ENCODE results near the gene CCDC158. TPM values are rescaled to one million over a fixed set of nuclear protein-coding genes. Genes with fewer than 3 reads are reported as not detected.

Gene CCDC158
- total RNA-seq, 2 experiments from 2014 or later, result not detected

DNA sequence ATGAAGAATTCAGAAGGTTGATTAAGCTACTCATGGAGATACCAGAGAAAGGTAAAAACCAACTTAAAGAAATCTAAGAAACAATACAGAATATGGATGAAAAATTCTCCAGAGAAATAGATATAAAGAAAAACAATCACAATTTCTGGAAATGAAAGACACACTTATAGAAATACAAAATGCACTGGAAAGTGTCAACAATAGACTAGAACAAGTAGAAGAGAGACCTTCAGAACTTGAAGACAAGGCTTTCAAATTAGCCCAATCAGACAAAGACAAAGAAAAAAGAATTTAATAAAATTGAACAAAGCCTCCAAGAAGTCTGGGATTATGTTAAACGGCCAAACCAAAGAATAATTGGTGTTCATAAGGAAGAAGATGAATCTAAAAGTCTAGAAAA is 104.8 kb downstream of the CCDC158 start:
- H3K4me3 Mint-ChIP-seq, result no peak overlapping the region
- peaks cover 4% of the 10 kb centered on the region for H3K36me3 Mint-ChIP-seq (ENCODE audit: low read depth)
- H3K4me1 Mint-ChIP-seq (ENCODE audit: low read depth), result no peaks in the 10 kb centered on the region
- peaks cover 24% of the 10 kb centered on the region for H3K9me3 Mint-ChIP-seq
- H3K27me3 Mint-ChIP-seq (ENCODE audit: low read depth), result peaks cover 13% of the 10 kb centered on the region
- H3K27ac Mint-ChIP-seq, result no peak overlapping the region
- CTCF ChIA-PET, result no interaction called here
- no peak for DNase-seq
- intact Hi-C loops (cut with micrococcal nuclease), result no loop called here

DNA sequence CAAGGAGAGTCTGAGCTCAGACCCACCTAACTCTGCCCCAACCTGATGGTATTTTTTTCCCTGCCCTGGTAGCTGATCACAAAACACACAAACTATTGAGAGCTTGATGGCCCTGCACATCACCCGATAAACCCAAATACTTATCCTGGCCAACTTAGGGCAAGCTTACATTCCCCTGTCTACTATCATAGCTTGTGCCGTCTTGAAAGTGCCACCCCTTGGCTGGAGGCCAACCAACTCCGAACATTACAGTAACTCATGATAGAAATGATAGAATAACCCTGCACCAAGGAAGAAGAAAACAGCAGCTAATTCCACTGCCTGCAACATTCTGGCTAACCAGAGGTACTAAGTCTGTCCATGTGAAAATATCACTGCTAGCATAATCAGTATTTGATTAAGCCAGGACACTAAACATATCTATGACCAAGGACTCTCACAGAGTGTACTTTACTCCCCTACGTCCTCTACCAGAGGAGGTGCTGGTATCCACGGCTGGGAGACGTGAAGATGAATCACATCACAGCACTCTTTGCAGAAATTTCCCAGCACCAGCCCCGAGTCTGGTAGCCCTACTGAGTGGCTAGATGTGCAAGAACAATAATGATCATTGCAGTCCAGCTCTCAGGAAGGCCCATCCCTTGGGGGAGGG is 105.5 kb downstream of the CCDC158 start:
- no peak for DNase-seq
- Mint-ChIP-seq H3K36me3 (ENCODE audit: low read depth) (peaks cover 4% of the 10 kb centered on the region), H3K9me3 (peaks cover 19% of the 10 kb centered on the region), H3K27ac (no peak overlapping the region), H3K27me3 (ENCODE audit: low read depth) (peaks cover 11% of the 10 kb centered on the region), H3K4me1 (ENCODE audit: low read depth) (no peaks in the 10 kb centered on the region), H3K4me3 (no peak overlapping the region)
- CTCF ChIA-PET, result no interaction called here
- intact Hi-C loops (cut with micrococcal nuclease), result no loop called here

DNA sequence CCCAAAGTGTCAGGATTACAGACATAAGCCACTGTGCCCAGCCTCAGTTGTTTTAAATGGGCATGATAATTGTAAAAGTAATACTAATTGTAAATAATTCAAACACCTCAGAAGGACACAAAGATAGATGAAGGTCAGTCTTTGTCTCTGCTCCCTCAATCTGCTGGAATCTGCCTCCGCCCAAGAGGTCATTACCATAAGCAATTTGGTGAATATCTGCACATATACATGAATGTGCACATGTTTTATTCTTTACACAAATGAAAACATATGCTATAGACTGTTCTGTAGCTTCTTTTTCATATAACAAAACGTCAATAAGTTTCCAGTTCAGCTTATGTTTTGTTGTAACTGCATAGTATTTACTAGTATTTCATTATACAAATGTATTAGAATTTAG is 107.4 kb downstream of the CCDC158 start:
- no peak for DNase-seq
- Mint-ChIP-seq H3K36me3 (ENCODE audit: low read depth) (peaks cover 4% of the 10 kb centered on the region), H3K27me3 (ENCODE audit: low read depth) (peaks cover 11% of the 10 kb centered on the region), H3K27ac (no peak overlapping the region), H3K4me1 (ENCODE audit: low read depth) (no peaks in the 10 kb centered on the region), H3K9me3 (peaks cover 12% of the 10 kb centered on the region), H3K4me3 (no peak overlapping the region)
- CTCF ChIA-PET, result interaction anchor here (0.7 kb wide), 1 partner anchor 64 kb away, joined by 3 read pairs; no protein-coding TSS in a partner anchor
- intact Hi-C loops (cut with micrococcal nuclease), result no loop called here

DNA sequence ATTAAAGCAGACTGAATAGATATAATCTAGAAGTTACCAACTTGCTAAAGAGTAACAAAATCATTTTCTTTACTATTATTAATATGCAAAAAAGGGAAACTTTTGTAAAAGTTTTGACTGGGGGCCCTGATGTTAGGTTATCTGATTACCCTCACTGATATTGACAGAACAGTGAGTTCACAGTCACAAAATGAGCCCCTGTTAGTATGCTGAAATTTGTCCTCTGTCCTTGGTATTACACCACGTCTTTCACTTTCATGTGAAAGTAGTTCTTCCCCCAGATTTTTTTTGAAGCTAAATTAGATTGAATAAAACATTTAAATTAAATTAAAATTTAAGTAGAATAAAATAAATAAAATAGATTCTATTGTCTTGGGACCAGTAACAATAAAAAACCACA is 108.5 kb downstream of the CCDC158 start:
- no peak overlapping the region for H3K4me3 Mint-ChIP-seq
- CTCF ChIA-PET, result no interaction called here
- intact Hi-C loops (cut with micrococcal nuclease), result no loop called here
- H3K36me3 Mint-ChIP-seq (ENCODE audit: low read depth), result peaks cover 4% of the 10 kb centered on the region
- H3K27ac Mint-ChIP-seq, result no peak overlapping the region
- peaks cover 12% of the 10 kb centered on the region for H3K9me3 Mint-ChIP-seq
- no peaks in the 10 kb centered on the region for H3K4me1 Mint-ChIP-seq (ENCODE audit: low read depth)
- DNase-seq, result no peak
- H3K27me3 Mint-ChIP-seq (ENCODE audit: low read depth), result peaks cover 12% of the 10 kb centered on the region

DNA sequence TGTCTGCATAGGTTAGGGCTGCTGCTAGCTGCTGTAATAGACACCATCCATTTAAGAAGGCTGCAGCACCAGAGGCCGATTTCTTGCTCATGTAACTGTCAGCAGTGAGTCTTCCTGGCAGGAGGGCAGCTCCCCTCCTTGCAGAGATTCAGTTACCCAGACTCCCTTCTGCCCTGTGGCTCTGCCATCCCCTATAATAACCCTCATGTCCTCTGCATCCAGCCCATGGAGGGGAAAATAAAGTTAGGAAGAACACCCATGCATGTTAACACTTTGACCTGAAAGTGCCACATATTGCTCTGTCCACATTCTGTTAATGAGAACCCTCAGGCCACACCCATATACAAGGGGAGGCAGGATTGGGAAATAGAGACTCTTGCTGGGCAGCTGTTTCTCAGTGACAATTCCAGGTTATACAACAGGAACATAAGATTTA is 109.0 kb downstream of the CCDC158 start:
- H3K36me3 Mint-ChIP-seq (ENCODE audit: low read depth), result peaks cover 2% of the 10 kb centered on the region
- intact Hi-C loops (cut with micrococcal nuclease), result no loop called here
- no peak for DNase-seq
- no peak overlapping the region for H3K4me3 Mint-ChIP-seq
- no peaks in the 10 kb centered on the region for H3K4me1 Mint-ChIP-seq (ENCODE audit: low read depth)
- H3K27ac Mint-ChIP-seq, result no peak overlapping the region
- H3K27me3 Mint-ChIP-seq (ENCODE audit: low read depth), result peaks cover 9% of the 10 kb centered on the region
- peaks cover 9% of the 10 kb centered on the region for H3K9me3 Mint-ChIP-seq
- CTCF ChIA-PET, result no interaction called here

DNA sequence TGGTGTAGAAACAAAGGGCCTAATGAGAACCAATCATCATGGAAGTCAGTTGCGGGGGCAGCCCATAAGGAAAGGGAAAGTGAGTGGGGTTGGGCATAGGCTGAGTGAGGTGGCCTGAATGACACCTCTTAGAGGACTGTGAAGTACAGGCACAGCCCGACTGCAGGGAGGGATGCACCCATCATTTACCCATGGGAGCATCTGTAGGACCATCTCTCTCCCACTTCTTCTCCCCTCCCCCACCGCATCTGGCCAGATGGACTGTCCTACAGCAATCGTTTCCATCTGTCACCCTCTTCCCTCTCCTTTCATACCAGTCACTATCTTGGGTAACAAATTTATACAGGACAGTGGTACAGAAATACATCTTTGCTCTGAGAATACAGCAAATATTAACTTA is 110.3 kb downstream of the CCDC158 start:
- H3K36me3 Mint-ChIP-seq (ENCODE audit: low read depth), result no peaks in the 10 kb centered on the region
- DNase-seq, result no peak
- H3K4me1 Mint-ChIP-seq (ENCODE audit: low read depth), result no peaks in the 10 kb centered on the region
- intact Hi-C loops (cut with micrococcal nuclease), result no loop called here
- H3K4me3 Mint-ChIP-seq, result no peak overlapping the region
- CTCF ChIA-PET, result no interaction called here
- peaks cover 7% of the 10 kb centered on the region for H3K27me3 Mint-ChIP-seq (ENCODE audit: low read depth)
- H3K9me3 Mint-ChIP-seq, result peaks cover 1% of the 10 kb centered on the region
- no peak overlapping the region for H3K27ac Mint-ChIP-seq

DNA sequence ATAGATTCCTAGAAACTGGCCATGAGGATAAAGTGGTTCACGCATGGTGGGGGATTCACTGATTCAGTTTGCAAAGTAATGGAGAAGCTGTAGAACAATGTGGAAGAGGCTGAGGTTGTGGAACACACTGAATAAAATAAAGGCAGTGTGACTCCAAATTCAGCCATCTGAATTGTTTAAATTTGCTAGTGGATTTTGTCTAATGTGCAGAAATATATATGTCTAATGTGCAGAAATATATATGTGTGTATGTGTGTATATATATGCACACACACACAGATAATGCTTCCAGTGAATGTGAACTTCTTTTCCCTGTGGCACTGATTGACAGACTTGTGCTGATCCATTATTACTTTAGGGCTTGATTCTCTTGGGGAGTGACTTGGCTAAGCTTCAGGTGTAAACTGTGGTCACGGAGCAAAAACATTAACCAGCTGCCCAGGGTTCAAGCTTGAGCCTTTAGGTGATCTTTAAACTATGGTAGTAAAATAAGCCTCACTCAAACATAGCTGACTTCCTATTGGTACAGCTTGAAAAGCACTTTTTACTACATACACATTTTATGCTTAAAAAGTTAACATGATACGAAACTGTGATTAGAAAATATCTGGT is 110.9 kb downstream of the CCDC158 start:
- no peak overlapping the region for H3K4me3 Mint-ChIP-seq
- DNase-seq, result no peak
- peaks cover 4% of the 10 kb centered on the region for H3K27me3 Mint-ChIP-seq (ENCODE audit: low read depth)

DNA sequence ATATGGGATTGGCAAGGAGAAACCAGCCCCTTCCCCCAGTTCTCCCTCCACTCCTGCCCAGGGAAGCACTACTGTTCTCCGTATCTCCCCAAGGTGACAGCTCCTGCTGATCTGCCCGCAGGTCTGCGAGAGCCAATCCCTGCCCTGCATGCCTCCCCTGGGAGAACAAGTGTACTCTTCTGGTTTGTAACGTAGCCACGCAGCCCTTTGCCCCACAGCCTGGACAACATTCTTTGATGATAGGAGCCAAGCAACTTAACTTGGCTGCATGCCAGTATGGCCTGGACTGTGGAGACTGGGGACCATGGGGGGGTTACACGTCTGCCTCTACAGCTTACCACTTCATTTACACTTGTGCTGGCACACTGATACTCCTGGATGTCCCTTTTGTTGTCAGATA is 112.4 kb downstream of the CCDC158 start:
- DNase-seq, result no peak
- Mint-ChIP-seq H3K4me1 (ENCODE audit: low read depth) (peaks cover 11% of the 10 kb centered on the region), H3K27ac (no peak overlapping the region), H3K9me3 (no peaks in the 10 kb centered on the region), H3K27me3 (ENCODE audit: low read depth) (peaks cover 4% of the 10 kb centered on the region), H3K4me3 (no peak overlapping the region), H3K36me3 (ENCODE audit: low read depth) (no peaks in the 10 kb centered on the region)
- intact Hi-C loops (cut with micrococcal nuclease), result loop anchor here (5.0 to 10.0 kb wide), 2 partner anchors 69 to 426 kb away; no protein-coding TSS in a partner anchor
- CTCF ChIA-PET, result no interaction called here

More for the DNA sequence above, 110.9 kb downstream of the CCDC158 start:
- H3K27ac Mint-ChIP-seq, result no peak overlapping the region
- CTCF ChIA-PET, result no interaction called here
- H3K36me3 Mint-ChIP-seq (ENCODE audit: low read depth), result no peaks in the 10 kb centered on the region
- intact Hi-C loops (cut with micrococcal nuclease), result loop anchor here (5.0 to 10.0 kb wide), 2 partner anchors 67 to 425 kb away; no protein-coding TSS in a partner anchor
- no peaks in the 10 kb centered on the region for H3K9me3 Mint-ChIP-seq
- peaks cover 6% of the 10 kb centered on the region for H3K4me1 Mint-ChIP-seq (ENCODE audit: low read depth)

DNA sequence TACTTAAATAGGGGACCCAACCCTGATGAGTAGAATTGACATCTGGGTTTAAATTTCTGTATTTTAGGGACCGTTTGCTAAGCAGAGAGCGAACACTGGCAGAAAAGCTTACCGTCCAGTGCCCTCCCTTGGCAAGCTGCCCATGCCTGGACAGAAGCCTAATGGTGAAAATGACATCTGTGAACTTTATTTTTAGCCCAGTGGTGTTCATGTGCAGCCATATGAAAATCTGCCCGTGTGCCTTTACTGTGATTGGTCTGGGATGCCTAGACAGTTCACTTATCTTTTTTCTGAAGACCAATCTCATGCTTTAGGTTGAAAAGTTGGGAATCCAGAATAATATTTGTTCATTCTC is 113.3 kb downstream of the CCDC158 start:
- no peaks in the 10 kb centered on the region for H3K9me3 Mint-ChIP-seq
- no peak for DNase-seq
- no peak overlapping the region for H3K27ac Mint-ChIP-seq
- CTCF ChIA-PET, result interaction anchor here (1.3 to 2.3 kb wide), 4 partner anchors 27 to 127 kb away, joined by 3 to 15 read pairs (median 6); no protein-coding TSS in a partner anchor
- no peaks in the 10 kb centered on the region for H3K36me3 Mint-ChIP-seq (ENCODE audit: low read depth)
- H3K4me3 Mint-ChIP-seq, result no peak overlapping the region
- peaks cover 11% of the 10 kb centered on the region for H3K4me1 Mint-ChIP-seq (ENCODE audit: low read depth)
- H3K27me3 Mint-ChIP-seq (ENCODE audit: low read depth), result peaks cover 4% of the 10 kb centered on the region
- intact Hi-C loops (cut with micrococcal nuclease), result loop anchor here (2.0 to 10.0 kb wide), 4 partner anchors 70 to 427 kb away; no protein-coding TSS in a partner anchor

DNA sequence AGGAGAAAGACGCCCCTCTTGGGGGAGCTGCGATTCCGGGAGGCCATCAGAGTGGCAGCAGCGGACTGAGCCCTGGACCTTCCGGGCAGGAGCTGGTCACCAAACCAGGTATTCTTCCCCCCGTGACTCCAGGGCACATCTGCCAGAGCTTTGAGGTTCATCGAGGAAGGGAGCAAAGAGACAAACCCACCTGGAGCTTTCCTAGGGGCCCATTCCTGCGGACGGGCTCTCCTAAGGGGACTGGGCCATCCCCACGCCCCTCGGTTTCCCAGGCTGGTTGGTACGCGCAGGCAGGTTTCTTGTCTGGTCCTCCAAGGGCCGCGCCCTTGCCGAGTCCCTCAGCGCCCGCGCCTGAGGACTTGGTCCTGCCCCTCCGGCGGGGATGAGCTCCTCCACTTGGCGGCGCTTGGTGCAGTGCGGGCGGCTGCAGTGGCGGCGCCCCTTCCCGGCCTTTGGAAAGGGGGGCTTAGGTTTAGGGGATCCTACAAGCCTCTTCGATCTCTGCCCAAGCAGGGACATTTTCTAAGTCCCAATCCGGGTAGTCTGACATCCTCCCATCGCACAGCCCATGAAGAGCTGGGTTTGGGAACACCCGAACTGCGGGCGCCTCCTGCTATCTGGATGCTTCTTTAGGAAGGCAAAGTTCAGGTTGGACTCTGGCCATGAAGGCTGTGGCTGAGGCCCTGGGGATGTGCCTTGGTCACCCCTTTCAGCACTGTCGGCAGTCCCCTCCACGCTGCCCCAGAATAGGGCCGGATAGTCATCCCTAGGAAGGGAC is 113.9 kb downstream of the CCDC158 start:
- no peak overlapping the region for H3K27ac Mint-ChIP-seq
- no peaks in the 10 kb centered on the region for H3K9me3 Mint-ChIP-seq
- peaks cover 11% of the 10 kb centered on the region for H3K4me1 Mint-ChIP-seq (ENCODE audit: low read depth)
- intact Hi-C loops (cut with micrococcal nuclease), result loop anchor here (2.0 to 10.0 kb wide), 4 partner anchors 70 to 428 kb away; no protein-coding TSS in a partner anchor
- CTCF ChIA-PET, result interaction anchor here (1.3 to 2.3 kb wide), 6 partner anchors 26 to 197 kb away, joined by 3 to 15 read pairs (median 4); no protein-coding TSS in a partner anchor
- DNase-seq, result peak; percentile 31
- H3K36me3 Mint-ChIP-seq (ENCODE audit: low read depth), result no peaks in the 10 kb centered on the region
- H3K4me3 Mint-ChIP-seq, result peak overlapping the region; percentile 72
- H3K27me3 Mint-ChIP-seq (ENCODE audit: low read depth), result peaks cover 4% of the 10 kb centered on the region

DNA sequence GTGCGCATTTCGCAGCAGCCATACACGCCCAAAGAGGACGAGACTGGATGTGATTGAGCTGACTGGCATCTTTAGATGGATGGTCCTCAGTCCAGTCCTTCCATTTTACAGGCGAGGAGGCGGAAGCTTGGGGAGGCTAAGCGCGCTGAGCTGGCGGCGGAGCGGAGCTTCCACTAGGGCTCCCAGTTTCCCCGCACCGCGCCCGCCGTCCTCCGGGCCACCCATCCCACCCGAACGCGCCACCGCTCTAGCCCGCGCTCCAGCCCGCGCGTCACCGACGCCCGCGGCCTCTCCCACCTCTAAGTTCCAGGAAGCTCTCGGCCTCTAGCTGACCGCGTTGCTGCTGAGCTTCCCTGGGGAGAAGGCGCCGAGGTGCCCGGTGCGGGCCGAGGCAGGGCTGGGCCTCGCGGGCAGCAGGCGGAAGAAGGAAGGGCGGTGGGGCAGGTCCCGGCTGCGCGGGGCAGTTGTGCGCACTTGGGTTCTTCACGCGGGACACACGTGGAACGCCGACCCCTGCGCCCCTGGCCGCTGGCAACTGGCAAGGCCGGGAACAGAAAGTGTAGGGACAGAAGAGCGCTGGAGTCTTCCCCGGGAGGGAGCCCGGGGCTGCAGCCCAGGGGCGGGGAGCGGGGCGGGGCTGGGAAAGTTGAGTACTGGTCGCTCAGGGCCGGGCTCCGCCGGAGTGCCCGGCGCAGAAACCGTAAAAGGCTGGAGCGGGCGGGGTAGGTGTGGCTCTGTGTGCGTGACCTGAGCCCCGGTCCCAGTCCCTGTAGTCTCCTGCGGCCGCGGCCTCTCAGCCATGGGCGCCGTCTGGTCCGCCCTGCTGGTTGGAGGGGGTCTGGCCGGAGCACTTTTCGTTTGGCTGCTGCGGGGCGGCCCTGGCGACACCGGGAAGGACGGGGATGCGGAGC is 114.7 kb downstream of the CCDC158 start, which contains the start of gene STBD1:
Gene STBD1 (plus strand): TSS at position 763 of the 911 bp plus-strand sequence. CDS start 37 bp downstream, at position 800.
- CTCF ChIA-PET, result interaction anchor here (0.6 to 2.3 kb wide), 8 partner anchors 11 to 198 kb away, joined by 3 to 15 read pairs (median 3); no protein-coding TSS in a partner anchor
- peaks cover 17% of the 10 kb centered on the region for H3K4me1 Mint-ChIP-seq (ENCODE audit: low read depth)
- intact Hi-C loops (cut with micrococcal nuclease), result loop anchor here (2.0 to 10.0 kb wide), 4 partner anchors 71 to 429 kb away; no protein-coding TSS in a partner anchor
- no peaks in the 10 kb centered on the region for H3K9me3 Mint-ChIP-seq
- H3K27me3 Mint-ChIP-seq (ENCODE audit: low read depth), result peaks cover 4% of the 10 kb centered on the region
- peak within 1 kb of the TSS; percentile 72 for H3K4me3 Mint-ChIP-seq
- DNase-seq, result peak; percentile 19
- H3K36me3 Mint-ChIP-seq (ENCODE audit: low read depth), result no peaks in the 10 kb centered on the region
- no peak within 1 kb of the TSS for H3K27ac Mint-ChIP-seq

Data from activated naive CD4-positive, alpha-beta T cell treated with anti-CD3 and anti-CD28 coated beads for 36 hours (primary cell).